MV-4-11 (cell line): ENCODE results near the gene RNF123.

ENCODE experiments used
- DNase-seq: peaks from one replicate; lab custom pipeline; 2025; lab: John Stamatoyannopoulos, UW

The RNF123 gene

GRCh38 chr3:49703443-49703927 lies 14.1 kb downstream of the RNF123 start:
- DNase-seq: peak; percentile 57

GRCh38 chr3:49703956-49704355 lies 14.6 kb downstream of the RNF123 start:
- DNase-seq: no peak

DNA sequence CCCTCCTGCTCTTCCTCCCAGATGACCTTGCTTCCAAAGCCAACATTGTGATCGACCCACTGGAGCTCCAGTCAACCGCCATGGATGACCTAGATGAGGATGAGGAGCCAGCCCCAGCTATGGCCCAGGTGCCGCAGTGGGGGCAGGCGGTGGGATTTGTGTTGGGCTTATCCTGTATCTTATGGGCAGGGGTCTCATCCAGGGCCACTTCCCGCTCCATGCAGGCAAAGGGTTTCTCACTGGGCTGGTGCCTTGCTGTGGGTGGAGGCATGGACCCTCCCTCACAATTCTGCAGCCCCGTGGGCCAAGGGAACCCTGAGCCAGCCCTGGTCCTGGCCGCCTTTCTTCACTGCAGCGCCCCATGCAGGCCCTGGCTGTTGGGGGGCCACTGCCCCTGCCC lies 15.3 kb downstream of the RNF123 start:
- no peak for DNase-seq

- no peak for DNase-seq
Observed at GRCh38 chr3:49705390-49705960, 16.1 kb downstream of the RNF123 start.

GRCh38 chr3:49706456-49707112 lies 17.2 kb downstream of the RNF123 start:
- DNase-seq: no peak

DNA sequence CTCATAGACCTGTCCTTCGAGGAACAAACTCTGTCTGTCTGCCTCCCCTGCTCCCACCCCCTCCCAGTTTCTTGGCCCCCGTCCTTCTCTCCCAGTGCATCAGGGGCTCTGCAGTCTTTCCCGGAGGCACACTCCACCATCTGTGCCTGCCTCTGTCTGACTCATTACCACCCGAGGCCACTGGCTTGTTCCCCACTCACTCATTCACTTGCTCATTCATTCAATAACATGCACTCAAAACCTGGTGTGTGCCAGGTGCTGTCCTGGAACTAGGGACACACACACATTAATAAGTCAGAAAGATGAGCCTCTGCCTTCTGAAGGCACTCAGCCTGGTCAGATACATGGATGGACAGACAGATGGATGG lies 17.7 kb downstream of the RNF123 start:
- no peak for DNase-seq

DNA sequence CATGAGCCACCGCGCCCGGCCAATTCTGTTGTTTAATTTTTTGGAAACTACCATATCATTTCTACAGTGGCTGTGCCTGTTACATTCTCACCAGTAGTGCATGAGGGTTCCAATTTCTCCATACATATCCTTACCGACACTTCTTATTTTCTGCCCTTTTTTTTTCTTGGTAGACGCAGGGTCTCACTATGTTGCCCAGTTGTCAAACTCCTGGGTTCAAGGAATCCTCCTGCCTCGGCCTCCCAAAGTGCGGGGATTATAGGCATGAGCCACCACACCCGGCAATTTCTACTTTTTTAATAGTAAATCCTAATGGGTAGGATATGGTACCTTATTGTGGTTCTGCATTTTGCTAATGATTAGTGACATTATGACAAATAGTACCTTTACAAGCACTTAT lies 20.5 kb downstream of the RNF123 start:
- DNase-seq: no peak

DNA sequence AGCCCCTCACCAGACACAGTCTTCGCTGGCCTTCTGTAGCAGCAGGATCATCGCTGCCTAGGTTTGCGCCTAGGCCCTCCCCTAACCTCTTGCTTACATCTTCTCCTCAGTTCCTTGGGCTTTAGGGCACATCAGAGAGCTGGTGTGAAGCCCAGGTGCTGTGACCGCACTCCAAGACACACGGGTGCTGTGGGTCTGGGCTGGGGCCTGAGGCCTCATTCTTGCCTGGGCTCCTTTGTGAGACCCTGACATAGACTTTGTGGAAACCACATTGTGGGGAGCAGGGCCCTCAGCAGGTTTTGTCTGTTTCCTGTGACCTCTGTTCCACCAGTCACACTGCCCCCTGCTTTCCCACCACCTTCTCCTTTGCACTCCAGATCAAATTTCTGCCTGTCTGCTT lies 22.1 kb downstream of the RNF123 start:
- DNase-seq: no peak

DNA sequence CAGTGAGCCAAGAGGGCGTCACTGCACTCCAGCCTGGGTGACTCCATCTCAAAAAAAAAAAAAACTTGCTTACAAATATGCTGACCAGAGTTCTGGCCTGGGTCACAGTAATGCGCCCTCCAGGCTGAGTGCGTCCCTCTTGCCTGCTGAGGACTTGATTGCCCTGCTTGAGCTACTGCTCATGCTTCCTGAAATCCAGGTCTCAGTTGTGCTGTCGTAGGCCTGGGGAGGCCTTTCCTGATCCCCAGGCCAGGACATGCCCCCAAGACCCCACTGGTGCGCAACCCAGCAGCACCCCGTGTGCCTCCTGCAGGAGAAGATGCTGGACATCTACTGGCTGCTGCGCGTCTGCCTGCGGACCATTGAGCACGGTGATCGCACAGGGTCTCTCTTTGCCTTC lies 22.8 kb downstream of the RNF123 start:
- DNase-seq: no peak

DNA sequence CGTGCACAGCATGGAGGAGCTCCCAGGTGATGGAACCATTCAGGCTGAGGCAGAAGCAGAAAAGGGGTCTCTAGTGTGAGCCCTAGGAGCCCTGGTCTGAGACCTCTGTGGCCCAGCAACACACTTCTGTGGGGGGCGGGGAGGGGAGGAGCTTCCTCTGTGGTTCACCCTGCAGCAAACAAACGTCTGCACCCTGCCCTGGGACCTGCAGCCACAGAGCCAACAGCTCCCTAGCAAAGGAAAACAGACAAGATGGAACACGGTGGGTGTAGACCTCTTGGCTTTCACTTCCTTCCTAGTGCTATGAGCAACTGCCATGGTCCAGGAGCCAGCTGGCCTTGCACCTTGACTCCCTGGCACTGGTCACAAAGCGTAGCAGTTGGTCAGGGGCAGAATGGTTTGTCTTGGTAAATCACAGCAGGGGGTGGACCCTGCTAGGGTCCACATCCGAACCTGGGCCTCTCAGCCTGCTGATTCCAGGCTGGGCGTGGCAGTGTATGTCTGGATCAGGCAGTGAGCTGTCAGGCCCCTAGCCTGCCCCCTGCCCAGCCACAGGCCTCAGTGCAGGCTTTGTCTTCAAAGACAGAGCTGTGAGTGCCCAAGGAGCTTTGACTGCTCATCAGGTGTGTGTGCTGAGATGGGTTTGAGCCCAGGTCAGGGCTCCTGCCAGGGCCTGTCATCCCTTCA lies 23.4 kb downstream of the RNF123 start:
- peak; percentile 84 for DNase-seq

GRCh38 chr3:49713336-49714105 lies 24.2 kb downstream of the RNF123 start:
- DNase-seq: no peak

DNA sequence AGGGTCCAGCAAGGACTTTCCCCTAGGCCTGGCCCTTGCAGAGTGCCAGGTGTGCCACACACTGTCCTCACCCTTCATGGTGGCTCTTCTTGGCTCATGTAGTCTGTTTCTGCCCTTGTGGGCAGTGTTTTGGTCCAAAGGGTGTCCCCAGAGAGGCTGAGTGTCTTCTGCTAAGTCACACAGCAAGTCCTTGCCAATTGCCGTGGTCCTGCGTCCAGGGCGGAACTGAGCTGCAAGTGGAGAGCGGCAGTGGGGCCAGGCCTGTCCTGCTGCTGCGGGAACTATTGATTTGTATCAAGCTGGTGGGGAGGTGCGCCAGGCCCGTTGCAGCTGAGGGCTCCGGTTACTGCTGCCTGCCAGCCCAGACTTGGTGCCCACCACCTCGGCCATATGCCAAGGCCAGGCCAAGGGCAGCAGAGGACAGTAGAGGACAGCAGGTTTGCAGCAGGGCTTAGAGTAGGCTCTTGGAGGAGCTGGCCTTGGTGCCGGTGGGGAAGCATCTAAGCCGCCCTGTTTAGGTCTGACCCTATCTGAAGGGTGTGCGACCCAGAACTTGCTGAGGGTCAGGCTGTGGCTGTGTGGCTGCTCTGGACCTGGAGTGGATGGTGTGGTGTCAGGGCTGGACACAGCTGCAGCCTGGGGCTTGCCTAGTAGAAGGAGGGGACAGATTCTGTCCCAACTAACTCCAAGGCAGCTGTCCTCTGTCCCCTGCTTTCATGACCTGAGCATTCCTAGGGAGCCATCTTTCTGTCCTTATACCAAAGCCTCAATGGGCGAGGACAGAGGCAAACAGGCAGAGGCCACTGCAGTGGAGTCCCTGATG lies 25.6 kb downstream of the RNF123 start:
- no peak for DNase-seq

DNA sequence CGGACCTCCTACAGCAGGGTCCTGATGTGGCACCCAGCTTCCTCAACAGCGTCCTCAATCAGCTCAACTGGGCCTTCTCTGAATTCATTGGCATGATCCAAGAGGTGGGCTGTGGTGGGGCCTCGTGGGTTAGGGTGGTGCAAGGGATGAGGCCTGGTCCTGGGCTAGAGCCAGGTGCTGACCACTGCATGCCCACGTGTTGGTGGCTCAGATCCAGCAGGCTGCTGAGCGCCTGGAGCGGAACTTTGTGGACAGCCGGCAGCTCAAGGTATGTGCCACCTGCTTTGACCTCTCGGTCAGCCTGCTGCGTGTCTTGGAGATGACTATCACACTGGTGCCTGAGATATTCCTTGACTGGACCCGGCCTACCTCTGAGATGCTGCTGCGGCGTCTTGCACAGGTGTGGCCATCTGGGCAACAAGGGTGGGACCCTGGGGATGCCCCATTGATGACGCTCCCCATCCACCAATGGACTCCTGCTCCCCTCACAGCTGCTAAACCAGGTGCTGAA lies 26.3 kb downstream of the RNF123 start:
- DNase-seq: no peak

- DNase-seq: no peak
Observed at GRCh38 chr3:49716169-49716568, 26.8 kb downstream of the RNF123 start.

GRCh38 chr3:49716691-49717210 lies 27.4 kb downstream of the RNF123 start:
- no peak for DNase-seq

GRCh38 chr3:49717211-49717958 lies 28.0 kb downstream of the RNF123 start:
- no peak for DNase-seq

- DNase-seq: peak; percentile 1
Observed at GRCh38 chr3:49717959-49718857, 28.9 kb downstream of the RNF123 start.

GRCh38 chr3:49718858-49719213 lies 29.5 kb downstream of the RNF123 start:
- DNase-seq: no peak

GRCh38 chr3:49719214-49719884 lies 30.0 kb downstream of the RNF123 start, which contains the start of gene AMIGO3:
Gene AMIGO3 (minus strand): TSS chr3:49719684. CDS start chr3:49719465, 219 bp downstream.
- peak; percentile 92 for DNase-seq
